ENCODE results near the gene DLG4. TPM values are rescaled to one million over a fixed set of nuclear protein-coding genes. Genes with fewer than 3 reads are reported as not detected.
A peak's percentile ranks its signal among the peaks of the same experiment; 100 is the strongest.

Gene DLG4
- total and polyA plus RNA-seq, 9 donors, result 11.0 to 67.7 (median 28.3) TPM

GRCh38 chr17:7250695-7251627 lies 31.3 kb upstream of the DLG4 start:
- Histone ChIP-seq H3K36me3 (no peaks in the 10 kb centered on the region), H3K27me3 (no peaks in the 10 kb centered on the region), H3K4me1 (ENCODE audit: insufficient read depth) (peaks cover 9% of the 10 kb centered on the region), H3K4me3 (peak overlapping the region; percentile 96), H3K27ac (peak overlapping the region; percentile 82 to 98), H3K9me3 (no peaks in the 10 kb centered on the region)
- TF ChIP-seq, protein P1, sequence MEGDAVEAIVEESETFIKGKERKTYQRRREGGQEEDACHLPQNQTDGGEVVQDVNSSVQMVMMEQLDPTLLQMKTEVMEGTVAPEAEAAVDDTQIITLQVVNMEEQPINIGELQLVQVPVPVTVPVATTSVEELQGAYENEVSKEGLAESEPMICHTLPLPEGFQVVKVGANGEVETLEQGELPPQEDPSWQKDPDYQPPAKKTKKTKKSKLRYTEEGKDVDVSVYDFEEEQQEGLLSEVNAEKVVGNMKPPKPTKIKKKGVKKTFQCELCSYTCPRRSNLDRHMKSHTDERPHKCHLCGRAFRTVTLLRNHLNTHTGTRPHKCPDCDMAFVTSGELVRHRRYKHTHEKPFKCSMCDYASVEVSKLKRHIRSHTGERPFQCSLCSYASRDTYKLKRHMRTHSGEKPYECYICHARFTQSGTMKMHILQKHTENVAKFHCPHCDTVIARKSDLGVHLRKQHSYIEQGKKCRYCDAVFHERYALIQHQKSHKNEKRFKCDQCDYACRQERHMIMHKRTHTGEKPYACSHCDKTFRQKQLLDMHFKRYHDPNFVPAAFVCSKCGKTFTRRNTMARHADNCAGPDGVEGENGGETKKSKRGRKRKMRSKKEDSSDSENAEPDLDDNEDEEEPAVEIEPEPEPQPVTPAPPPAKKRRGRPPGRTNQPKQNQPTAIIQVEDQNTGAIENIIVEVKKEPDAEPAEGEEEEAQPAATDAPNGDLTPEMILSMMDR (IDR thresholded peaks at IDR 0.05), result no peak
- no peak for TF ChIP-seq EP300 (IDR thresholded peaks at IDR 0.05)
- TF ChIP-seq POLR2A (IDR thresholded peaks at IDR 0.05), result no peak
- intact Hi-C loops (cut with DNase I), result no loop called here
- peak in 3 of 5 donors; percentile 25 to 63 (median 61) for DNase-seq
- WGBS, 3 donors, result 0 to 1% (median 1%) methylated on average over 25 to 55 of the region's 55 CpGs

GRCh38 chr17:7249830-7250229 lies 30.2 kb upstream of the DLG4 start:
- Histone ChIP-seq H3K9me3 (no peaks in the 10 kb centered on the region), H3K27ac (no peak overlapping the region), H3K4me3 (no peak overlapping the region), H3K4me1 (ENCODE audit: insufficient read depth) (peaks cover 9% of the 10 kb centered on the region), H3K27me3 (no peaks in the 10 kb centered on the region), H3K36me3 (no peaks in the 10 kb centered on the region)
- 85 to 89% (median 87%) methylated on average over 7 of the region's 7 CpGs for WGBS, 3 donors
- no peak for DNase-seq
- TF ChIP-seq POLR2A (IDR thresholded peaks at IDR 0.05) (no peak), EP300 (IDR thresholded peaks at IDR 0.05) (no peak)
- TF ChIP-seq, protein P1 (IDR thresholded peaks at IDR 0.05), result no peak
- intact Hi-C loops (cut with DNase I), result no loop called here

DNA sequence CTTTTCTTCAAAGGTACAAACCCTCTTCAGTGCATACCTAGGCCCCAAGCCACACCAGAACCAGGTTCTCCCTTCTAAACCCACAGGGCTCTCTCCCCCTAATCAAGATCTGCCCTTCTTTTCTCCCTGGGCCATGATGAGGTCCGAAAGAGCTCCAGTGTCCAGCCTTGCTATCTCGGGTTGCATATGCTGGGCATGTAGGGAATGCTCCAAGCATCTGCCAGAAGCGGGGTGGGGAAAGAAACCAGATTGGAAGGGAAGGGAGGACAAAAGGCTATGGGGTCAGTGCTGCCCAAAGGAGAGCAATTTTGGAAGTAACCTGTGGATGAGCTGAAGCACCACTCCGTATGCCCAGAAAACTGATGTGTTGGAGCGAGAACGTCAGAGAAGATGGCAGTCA lies 29.6 kb upstream of the DLG4 start:
- Histone ChIP-seq H3K36me3 (no peaks in the 10 kb centered on the region), H3K4me1 (ENCODE audit: insufficient read depth) (peaks cover 9% of the 10 kb centered on the region), H3K9me3 (no peaks in the 10 kb centered on the region), H3K4me3 (no peak overlapping the region), H3K27ac (no peak overlapping the region), H3K27me3 (no peaks in the 10 kb centered on the region)
- intact Hi-C loops (cut with DNase I), result no loop called here
- TF ChIP-seq POLR2A (IDR thresholded peaks at IDR 0.05) (no peak), EP300 (IDR thresholded peaks at IDR 0.05) (no peak)
- TF ChIP-seq, protein P1 (IDR thresholded peaks at IDR 0.05), result no peak
- 69 to 75% (median 72%) methylated on average over 6 of the region's 6 CpGs for WGBS, 3 donors
- no peak for DNase-seq

- TF ChIP-seq POLR2A (IDR thresholded peaks at IDR 0.05) (no peak), EP300 (IDR thresholded peaks at IDR 0.05) (no peak)
- TF ChIP-seq, protein P1 (IDR thresholded peaks at IDR 0.05), result no peak
- Histone ChIP-seq H3K4me1 (ENCODE audit: insufficient read depth) (peaks cover 9% of the 10 kb centered on the region), H3K36me3 (no peaks in the 10 kb centered on the region), H3K27ac (no peak overlapping the region), H3K4me3 (no peak overlapping the region), H3K9me3 (no peaks in the 10 kb centered on the region), H3K27me3 (no peaks in the 10 kb centered on the region)
- DNase-seq, result no peak
- 69 to 74% (median 73%) methylated on average over 4 of the region's 4 CpGs for WGBS, 3 donors
- intact Hi-C loops (cut with DNase I), result no loop called here
Measured at GRCh38 chr17:7248796-7249195, 29.2 kb upstream of the DLG4 start.

Measured in ovary (tissue), 9 donors.